HepG2 (cell line): ENCODE data around the gene S1PR3. TPM values are rescaled to one million over a fixed set of nuclear protein-coding genes. Genes with fewer than 3 reads are reported as not detected.

ENCODE experiments used
- ATAC-seq: fragments of 200-7000 bp; cut with Tn5 transposase; 3 replicates; pipeline ENCODE4 v1.9.1; 2020; ENCODE audit warnings: mild to moderate bottlenecking, moderate library complexity
- BruUV-seq: library from RNA; stranded (reverse); fragments of 400-500 nt; replicated peaks from 2 replicates; lab custom pipeline; 2021; lab: Mats Ljungman, UMichigan
- CTCF ChIA-PET: fragments of 300-600 bp; formaldehyde crosslinking; extraction: SDS; loops from one replicate; lab custom pipeline; 2021; ENCODE audit warnings: low total read pairs, inconsistent platforms, low intra/inter-chr PET ratio; lab: Yijun Ruan, JAX
- POLR2A ChIA-PET: fragments of 350-600 bp; sonication (Branson Sonifier 250); formaldehyde crosslinking; loops from one replicate; lab custom pipeline; 2020; ENCODE audit warnings: antibody characterized with exemption, inconsistent platforms; lab: Yijun Ruan, JAX
- DNase-seq: peaks from one replicate; pipeline ENCODE4 v3.0.0-alpha.2; 2015; ENCODE audit warnings: low spot score
- FAIRE-seq: peaks from 3 replicates; lab custom pipeline; 2011; peaks lifted over from hg19 to GRCh38; lab: Jason Lieb, UNC
- H2AFZ ChIP-seq: one replicate; pipeline ENCODE4 v1.6.1; 2011; ENCODE audit warnings: low read length, inconsistent platforms
- H3K27ac ChIP-seq: fragments of 300-600 bp; 3 replicates; pipeline ENCODE4 v1.8.0; 2011; ENCODE audit warnings: mixed run types, mild to moderate bottlenecking, mixed read lengths, low read length, inconsistent platforms; ENCODE audit not compliant: insufficient read depth; ENCODE audit errors: extremely low read length
- H3K27me3 ChIP-seq, 2 experiments: fragments of 200-600 bp in 1 of 2; 2 replicates in 1 of 2; 3 replicates in 1 of 2; pipeline versions ENCODE4 v1.6.0 to v1.8.0; 2011; ENCODE audit warnings: low read length in 2 of 2, mild to moderate bottlenecking in 2 of 2, moderate library complexity in 2 of 2, inconsistent platforms in 1 of 2; ENCODE audit not compliant: insufficient read depth in 2 of 2, control insufficient read depth in 1 of 2
- H3K36me3 ChIP-seq, 2 experiments: fragments of 200-600 bp in 1 of 2; replicated peaks in 1 of 2; 2 replicates in 1 of 2; 3 replicates in 1 of 2; pipeline versions ENCODE4 v1.5.1 to v1.8.0; 2011; ENCODE audit warnings: low read length in 2 of 2, inconsistent platforms in 1 of 2; ENCODE audit not compliant: insufficient read depth in 2 of 2, control insufficient read depth in 1 of 2
- H3K4me1 ChIP-seq: 2 replicates; pipeline ENCODE4 v1.5.1; 2012; ENCODE audit warnings: low read length, inconsistent platforms; ENCODE audit not compliant: insufficient read depth
- H3K4me2 ChIP-seq: 2 replicates; pipeline ENCODE4 v1.6.0; 2011; ENCODE audit warnings: low read depth, low read length, inconsistent platforms
- H3K4me3 ChIP-seq, 3 experiments: fragments of 200-600 bp in 1 of 3; sonication (generic), shearing (Covaris generic) in 1 of 3; replicated peaks in 1 of 3; 2 replicates each; pipeline ENCODE4 v1.5.1; 2011 to 2016; ENCODE audit warnings: low read length in 3 of 3, inconsistent platforms in 2 of 3, low read depth in 2 of 3, mild to moderate bottlenecking in 2 of 3, control low read depth in 1 of 3, mixed read lengths in 1 of 3; ENCODE audit not compliant: insufficient read depth in 1 of 3
- H3K79me2 ChIP-seq: one replicate; pipeline ENCODE4 v1.6.1; 2011; ENCODE audit warnings: low read length, inconsistent platforms; ENCODE audit not compliant: insufficient read depth
- H3K9ac ChIP-seq: 2 replicates; pipeline ENCODE4 v1.6.0; 2011; ENCODE audit warnings: mild to moderate bottlenecking, low read depth, low read length, inconsistent platforms; ENCODE audit not compliant: insufficient read depth
- H3K9me3 ChIP-seq: 2 replicates; pipeline ENCODE4 v1.5.1; 2012; ENCODE audit warnings: mild to moderate bottlenecking, low read length
- H4K20me1 ChIP-seq: 2 replicates; pipeline ENCODE4 v1.6.0; 2011; ENCODE audit warnings: inconsistent platforms, mild to moderate bottlenecking, low read length, moderate library complexity; ENCODE audit not compliant: insufficient read depth
- GPBP1L1 ChIP-seq: sonication (generic); formaldehyde crosslinking; IDR thresholded peaks from 2 replicates; pipeline ENCODE4 v1.5.0; 2020; ENCODE audit warnings: mild to moderate bottlenecking, missing genetic modification reagents
- HNF4A ChIP-seq: sonication (generic); formaldehyde crosslinking; IDR thresholded peaks from 2 replicates; pipeline ENCODE4 v1.4.0; 2020; ENCODE audit warnings: missing genetic modification reagents
- NFIC ChIP-seq: IDR thresholded peaks from 2 replicates; pipeline ENCODE4 v1.6.1; 2012; ENCODE audit warnings: mild to moderate bottlenecking, low read length, inconsistent platforms
- REL ChIP-seq: sonication (generic); formaldehyde crosslinking; conservative IDR thresholded peaks from 2 replicates; pipeline ENCODE4 v1.8.0; 2022; ENCODE audit warnings: mild to moderate bottlenecking, missing genetic modification reagents, moderate library complexity
- SIN3B ChIP-seq: fragments of 150-350 bp; IDR thresholded peaks from 2 replicates; pipeline ENCODE4 v1.6.1; 2014; ENCODE audit warnings: low read length
- SIX1 ChIP-seq: sonication (generic); formaldehyde crosslinking; IDR thresholded peaks from 2 replicates; pipeline ENCODE4 v1.4.0; 2020; ENCODE audit warnings: missing genetic modification reagents, borderline replicate concordance
- TGIF2 ChIP-seq: IDR thresholded peaks from 2 replicates; pipeline ENCODE4 v1.6.1; 2016; ENCODE audit warnings: control low read depth, missing compliant biosample characterization
- USF2 ChIP-seq, 2 experiments: sonication (generic) in 1 of 2; formaldehyde crosslinking in 1 of 2; IDR thresholded peaks; 2 replicates each; pipeline versions ENCODE4 v1.5.1 to v1.6.1; 2011 to 2020; ENCODE audit warnings: borderline replicate concordance in 1 of 2, low read depth in 1 of 2, low read length in 1 of 2, mild to moderate bottlenecking in 1 of 2, missing genetic modification reagents in 1 of 2, moderate library complexity in 1 of 2
- ZNF264 ChIP-seq: sonication (generic); formaldehyde crosslinking; IDR thresholded peaks from 2 replicates; pipeline ENCODE4 v1.4.0; 2020; ENCODE audit warnings: missing genetic modification reagents
- ZNF652 ChIP-seq: IDR thresholded peaks from 2 replicates; pipeline ENCODE4 v1.6.1; 2016; ENCODE audit warnings: low read depth, borderline replicate concordance
- ZNF746 ChIP-seq: sonication (generic); formaldehyde crosslinking; IDR thresholded peaks from 2 replicates; pipeline ENCODE4 v1.8.0; 2022; ENCODE audit warnings: mild to moderate bottlenecking, missing genetic modification reagents
- WGBS: methylation state at CpG from one replicate; pipeline ENCODE4 v1.1.6; 2017; ENCODE audit warnings: low lambda C conversion rate; 5-methylcytosine and 5-hydroxymethylcytosine counted together
- in situ Hi-C: cut with HindIII; loops from 2 replicates; pipeline ENCODE4 v1.10.0; 2017; ENCODE audit warnings: low pct_unique_long_range_greater_than_20kb; ENCODE audit not compliant: extremely low pct_ligation_motif_present
- intact Hi-C: fragments of 100-400 bp; cut with micrococcal nuclease; formaldehyde crosslinking; loops from one replicate; pipeline ENCODE4 v1.10.0; 2022; ENCODE audit not compliant: unreplicated experiment
- polyA plus RNA-seq, 8 experiments: library from polyadenylated mRNA; depleted of rRNA in 3 of 8; stranded (reverse) in 7 of 8; unstranded in 1 of 8; fragments of >200 nt; fragmentation: Illumina TruSeq in 4 of 8; extraction: Trizol in 4 of 8; gene quantifications; 2 replicates each; pipeline versions ENCODE4 v1.2.1 to v1.2.3, GENCODE V29; 2011 to 2016; ENCODE audit warnings: low read depth in 4 of 8, missing spikeins in 1 of 8, mixed read lengths in 1 of 8; ENCODE audit not compliant: insufficient read depth in 1 of 8
- total RNA-seq, 5 experiments: library from RNA; depleted of rRNA; stranded (reverse); fragments of >200 nt; fragmentation: Illumina TruSeq; extraction: Trizol; gene quantifications; 2 replicates each; pipeline ENCODE4 v1.2.3, GENCODE V29; 2016; ENCODE audit warnings: low read depth in 1 of 5

Gene S1PR3
- total and polyA plus RNA-seq, 2 of the 13 experiments (the other 11 are each of a cell fraction or from before 2014, with no cell fraction given) = 0.02 TPM; not detected in 1

- TF ChIP-seq HNF4A (CRISPR knock-in tag) (peak; percentile 44), REL (CRISPR knock-in tag) (no peak), ZNF652 (CRISPR knock-in tag) (peak; percentile 75), ZNF264 (peak; percentile 59; the same call in 1 of the 2 replicates)
- no peaks in the 10 kb centered on the region for H3K36me3 ChIP-seq
- no peaks in the 10 kb centered on the region for H3K79me2 ChIP-seq
- CTCF ChIA-PET = no interaction called here
- peaks cover 11% of the 10 kb centered on the region; the same call in 1 of the 2 replicates for H3K4me1 ChIP-seq
- DNase-seq = peak; percentile 18
- no peak overlapping the region for H3K27ac ChIP-seq
- intact Hi-C loops (no loop called here), in situ Hi-C loops (no loop called here)
- no peaks in the 10 kb centered on the region for H3K9me3 ChIP-seq
- no TSS peak for BruUV-seq
- H3K4me3 ChIP-seq = no peak overlapping the region
- 18% methylated on average over 2 of the region's 2 CpGs for WGBS
- no peak overlapping the region for H3K9ac ChIP-seq
- FAIRE-seq = no peak
- peak; percentile 64; the same call in 2 of the 3 replicates for ATAC-seq
- H3K27me3 ChIP-seq = peaks cover 0 to 24% of the 10 kb centered on the region in 2 experiments; a peak in 3 of 5 replicates
- H4K20me1 ChIP-seq = no peaks in the 10 kb centered on the region
- no peak overlapping the region for H3K4me2 ChIP-seq
- H2AFZ ChIP-seq = no peak overlapping the region
- POLR2A ChIA-PET = no interaction called here
Observed at GRCh38 chr9:88993327-88993726, 2.1 kb downstream of the S1PR3 start.

- WGBS = 82% methylated on average over 8 of the region's 14 CpGs
- ATAC-seq (no peak), DNase-seq (no peak), FAIRE-seq (no peak)
- intact Hi-C loops = no loop called here
- in situ Hi-C loops = no loop called here
- BruUV-seq = no TSS peak
- no peak overlapping the region for H3K4me3 ChIP-seq
- ChIA-PET CTCF (no interaction called here), POLR2A (no interaction called here)
- H4K20me1 ChIP-seq = no peaks in the 10 kb centered on the region
- peaks cover 11% of the 10 kb centered on the region; the same call in 1 of the 2 replicates for H3K4me1 ChIP-seq
- no peak for TF ChIP-seq TGIF2
- TF ChIP-seq ZNF746 (CRISPR knock-in tag) = no peak
- no peak for TF ChIP-seq SIN3B
- no peak for TF ChIP-seq USF2 (IDR thresholded peaks at IDR 0.05; ENCODE audit: low read depth, low read length)
- no peak for TF ChIP-seq USF2 (CRISPR knock-in tag; IDR thresholded peaks at IDR 0.05; ENCODE audit: borderline replicate concordance)
- TF ChIP-seq GPBP1L1 (CRISPR knock-in tag) = no peak
- TF ChIP-seq NFIC = no peak
- no peak for TF ChIP-seq SIX1 (CRISPR knock-in tag)
- no peak overlapping the region for H3K27ac ChIP-seq
- H3K79me2 ChIP-seq = no peaks in the 10 kb centered on the region
- H3K9me3 ChIP-seq = no peaks in the 10 kb centered on the region
- H3K36me3 ChIP-seq = no peaks in the 10 kb centered on the region
- no peak overlapping the region for H2AFZ ChIP-seq
- H3K27me3 ChIP-seq = peaks cover 0 to 24% of the 10 kb centered on the region in 2 experiments; a peak in 3 of 5 replicates
- no peak overlapping the region for H3K9ac ChIP-seq
- no peak overlapping the region for H3K4me2 ChIP-seq
Observed at GRCh38 chr9:88993871-88994460, 2.7 kb downstream of the S1PR3 start.
